AG09309 (cell line): ENCODE measurements around the gene GNAI1.

Source experiments
- DNase-seq: peaks from one replicate; pipeline ENCODE4 v3.0.0-alpha.2; 2010; ENCODE audit warnings: low read depth
- H3K4me3 ChIP-seq: 2 replicates; pipeline ENCODE4 v1.5.1; 2011; ENCODE audit warnings: mild to moderate bottlenecking, low read depth, low read length, moderate library complexity; ENCODE audit not compliant: control insufficient read depth
- CTCF ChIP-seq: IDR thresholded peaks from 2 replicates; pipeline ENCODE4 v1.5.1; 2011; ENCODE audit warnings: mild to moderate bottlenecking, low read depth, low read length, inconsistent platforms; ENCODE audit not compliant: insufficient read depth, control insufficient read depth; ENCODE audit errors: missing control alignments

Gene GNAI1

GRCh38 chr7:80260606-80261005, 126.0 kb downstream of the GNAI1 start:
- DNase-seq, result no peak
- no peak for TF ChIP-seq CTCF
- no peak overlapping the region for H3K4me3 ChIP-seq

- H3K4me3 ChIP-seq, result no peak overlapping the region
- TF ChIP-seq CTCF, result no peak
- no peak for DNase-seq
Observed at GRCh38 chr7:80263333-80263732, 128.7 kb downstream of the GNAI1 start.

GRCh38 chr7:80263821-80264220, 129.2 kb downstream of the GNAI1 start:
- no peak for TF ChIP-seq CTCF
- no peak overlapping the region for H3K4me3 ChIP-seq
- DNase-seq, result no peak

- no peak for TF ChIP-seq CTCF
Observed at GRCh38 chr7:80264769-80265495, 130.3 kb downstream of the GNAI1 start.

GRCh38 chr7:80272560-80273239, 138.1 kb downstream of the GNAI1 start:
- H3K4me3 ChIP-seq, result no peak overlapping the region
- no peak for DNase-seq
- no peak for TF ChIP-seq CTCF

More at GRCh38 chr7:80264769-80265495, 130.3 kb downstream of the GNAI1 start:
- no peak overlapping the region for H3K4me3 ChIP-seq
- DNase-seq, result no peak

GRCh38 chr7:80273327-80273726, 138.7 kb downstream of the GNAI1 start:
- no peak for DNase-seq
- TF ChIP-seq CTCF, result peak; percentile 14
- H3K4me3 ChIP-seq, result no peak overlapping the region

GRCh38 chr7:80275192-80275605, 140.6 kb downstream of the GNAI1 start:
- no peak overlapping the region for H3K4me3 ChIP-seq
- no peak for TF ChIP-seq CTCF
- no peak for DNase-seq
